Peyer's patch (tissue), 4 donors: Measurements from ENCODE around the gene DMD.

Experiments used
- POLR2A ChIP-seq, 2 donors: fragments of 450-650 bp; IDR thresholded peaks; one replicate each; pipeline ENCODE4 v1.5.1; 2017; ENCODE audit warnings: antibody characterized with exemption in 2 of 2, mild to moderate bottlenecking in 2 of 2, moderate library complexity in 2 of 2
- TF ChIP-seq, protein P1 (sequence below), 6 experiments: fragments of 450-650 bp in 4 of 6; fragments of 200-600 bp in 2 of 6; sonication (generic) in 1 of 6; IDR thresholded peaks; one replicate each; pipeline ENCODE4 v1.5.1; 2017 to 2019; ENCODE audit warnings: antibody characterized with exemption in 6 of 6, mild to moderate bottlenecking in 3 of 6, moderate library complexity in 1 of 6

DNA sequence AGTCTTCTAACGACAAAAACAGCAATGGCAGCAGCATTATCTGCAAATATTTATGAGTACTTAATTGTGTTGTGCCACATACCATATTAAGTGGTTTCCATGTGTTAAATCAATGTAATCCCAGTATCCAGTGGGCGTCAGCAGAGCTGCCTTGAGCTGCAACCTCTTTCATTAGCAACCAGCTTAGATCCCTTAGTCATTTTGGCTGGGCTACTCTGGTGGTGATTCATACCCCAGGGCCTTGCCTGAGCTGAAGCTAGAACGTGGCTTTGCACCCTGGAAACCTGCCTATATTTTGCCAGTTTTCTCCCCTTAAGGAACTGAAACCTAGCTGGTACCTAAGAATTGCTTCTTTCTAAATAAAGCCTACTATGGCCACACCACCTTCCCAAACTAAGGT is 1665.2 kb downstream of the DMD start:
- TF ChIP-seq, protein P1, sequence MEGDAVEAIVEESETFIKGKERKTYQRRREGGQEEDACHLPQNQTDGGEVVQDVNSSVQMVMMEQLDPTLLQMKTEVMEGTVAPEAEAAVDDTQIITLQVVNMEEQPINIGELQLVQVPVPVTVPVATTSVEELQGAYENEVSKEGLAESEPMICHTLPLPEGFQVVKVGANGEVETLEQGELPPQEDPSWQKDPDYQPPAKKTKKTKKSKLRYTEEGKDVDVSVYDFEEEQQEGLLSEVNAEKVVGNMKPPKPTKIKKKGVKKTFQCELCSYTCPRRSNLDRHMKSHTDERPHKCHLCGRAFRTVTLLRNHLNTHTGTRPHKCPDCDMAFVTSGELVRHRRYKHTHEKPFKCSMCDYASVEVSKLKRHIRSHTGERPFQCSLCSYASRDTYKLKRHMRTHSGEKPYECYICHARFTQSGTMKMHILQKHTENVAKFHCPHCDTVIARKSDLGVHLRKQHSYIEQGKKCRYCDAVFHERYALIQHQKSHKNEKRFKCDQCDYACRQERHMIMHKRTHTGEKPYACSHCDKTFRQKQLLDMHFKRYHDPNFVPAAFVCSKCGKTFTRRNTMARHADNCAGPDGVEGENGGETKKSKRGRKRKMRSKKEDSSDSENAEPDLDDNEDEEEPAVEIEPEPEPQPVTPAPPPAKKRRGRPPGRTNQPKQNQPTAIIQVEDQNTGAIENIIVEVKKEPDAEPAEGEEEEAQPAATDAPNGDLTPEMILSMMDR (IDR thresholded peaks at IDR 0.05): no peak
- TF ChIP-seq POLR2A (IDR thresholded peaks at IDR 0.05): no peak
